HG02943 (cell line): ENCODE data around the gene CAVIN3.

Source experiments
- ATAC-seq: cut with Tn5 transposase; IDR thresholded peaks from one replicate; pipeline ENCODE4 v1.9.1; 2021; ENCODE audit warnings: mild to moderate bottlenecking, low read depth, moderate library complexity; ENCODE audit not compliant: unreplicated experiment

Gene CAVIN3, protein sequence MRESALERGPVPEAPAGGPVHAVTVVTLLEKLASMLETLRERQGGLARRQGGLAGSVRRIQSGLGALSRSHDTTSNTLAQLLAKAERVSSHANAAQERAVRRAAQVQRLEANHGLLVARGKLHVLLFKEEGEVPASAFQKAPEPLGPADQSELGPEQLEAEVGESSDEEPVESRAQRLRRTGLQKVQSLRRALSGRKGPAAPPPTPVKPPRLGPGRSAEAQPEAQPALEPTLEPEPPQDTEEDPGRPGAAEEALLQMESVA

DNA sequence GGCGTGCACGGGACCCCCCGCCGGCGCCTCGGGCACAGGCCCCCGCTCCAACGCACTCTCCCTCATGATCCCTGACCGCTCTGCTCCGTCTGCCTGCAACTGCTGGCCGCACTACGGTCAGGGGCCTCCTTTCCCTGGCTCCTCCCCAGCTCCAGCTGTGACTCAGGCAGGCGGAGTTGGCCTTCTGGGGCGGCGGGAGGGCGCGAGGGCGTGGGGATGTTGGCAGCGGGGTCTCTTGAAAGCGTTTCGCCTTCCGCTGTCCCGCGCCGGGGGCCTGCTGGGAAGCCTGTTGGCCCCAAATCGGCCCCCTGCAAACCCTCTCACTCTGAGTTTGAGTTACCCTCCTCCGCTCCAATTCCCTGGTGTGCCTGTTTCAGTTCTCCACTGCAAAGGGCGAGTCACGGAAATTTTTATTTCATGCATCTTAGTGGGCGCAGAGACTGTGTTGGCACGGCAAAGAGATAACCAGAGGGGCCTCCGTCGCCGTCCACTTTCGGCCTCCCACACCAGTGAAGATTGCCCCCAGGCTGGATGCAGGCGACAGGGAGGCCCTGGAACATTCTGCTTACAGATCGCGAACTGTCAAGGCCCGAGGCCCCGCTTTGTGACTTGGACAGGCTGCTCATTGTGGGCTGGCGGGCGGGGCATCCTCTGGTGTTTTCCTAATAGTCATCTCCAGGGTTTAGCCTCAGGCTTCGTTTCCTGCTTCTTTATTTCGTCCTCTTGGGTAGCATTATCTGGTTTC lies at the start of gene CAVIN3:
TSS of gene CAVIN3 (minus strand) at position 91 of the 745 bp plus-strand sequence. CDS start at position 66, 25 bp downstream.
- no peak for ATAC-seq

DNA sequence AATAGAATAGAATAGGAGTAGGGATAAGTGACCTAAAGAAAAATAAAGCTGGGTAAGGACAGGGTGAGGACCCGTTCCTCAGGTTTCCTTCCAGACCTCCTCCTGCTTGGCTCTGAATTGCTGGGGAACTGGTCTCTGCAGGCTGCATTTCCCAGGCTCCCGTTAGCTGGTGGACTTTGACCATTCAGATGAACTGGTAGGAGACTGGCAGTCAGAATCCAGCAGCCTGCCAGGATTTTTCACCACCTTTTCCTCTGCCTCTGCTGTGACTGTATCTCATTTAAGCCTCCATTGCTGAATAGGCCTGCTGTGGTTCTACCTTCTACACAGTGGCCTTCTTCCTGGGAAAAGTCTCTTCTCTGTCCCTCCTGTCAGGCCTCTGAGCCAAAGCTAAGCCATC lies 45.4 kb upstream of the CAVIN3 start:
- ATAC-seq: no peak

DNA sequence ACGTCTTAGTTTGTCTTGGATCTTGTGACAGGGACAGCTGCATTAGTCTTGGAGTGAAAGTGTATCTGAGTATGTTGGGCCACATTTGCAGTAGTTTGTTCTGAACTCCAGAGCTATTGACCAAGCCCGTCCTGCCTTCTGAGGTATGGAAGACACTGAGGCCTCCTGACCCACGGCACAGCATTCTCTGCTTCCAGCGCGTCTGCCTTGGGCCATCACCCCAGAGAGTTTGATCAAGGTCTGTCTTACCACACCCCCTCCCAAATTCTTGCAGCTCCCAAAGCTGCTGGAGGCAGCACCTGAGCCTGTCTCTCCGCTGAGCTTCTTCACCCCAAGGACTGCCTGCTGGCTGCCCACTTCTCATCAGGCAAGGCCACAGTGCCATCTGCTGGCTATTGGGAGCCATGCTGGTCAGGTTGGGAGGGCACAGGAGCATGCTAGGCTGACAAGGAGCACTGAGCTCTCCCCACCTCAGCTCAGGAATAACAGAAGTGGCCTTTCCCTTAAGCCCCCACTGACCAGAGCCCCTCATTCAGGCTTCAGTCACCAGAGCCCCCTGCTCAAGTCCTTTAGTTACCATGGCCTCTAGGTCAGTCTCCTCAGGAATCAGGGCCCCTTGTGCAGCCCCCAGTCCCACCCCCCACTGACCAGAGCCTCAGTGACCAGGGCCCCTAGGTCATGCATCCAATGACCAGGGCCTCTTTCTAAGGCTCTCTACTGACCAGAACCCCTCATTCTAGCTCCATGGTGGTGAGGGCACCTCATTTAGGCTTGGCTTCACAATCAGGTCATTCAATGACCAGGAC lies 42.8 kb upstream of the CAVIN3 start:
- ATAC-seq: peak; percentile 74

DNA sequence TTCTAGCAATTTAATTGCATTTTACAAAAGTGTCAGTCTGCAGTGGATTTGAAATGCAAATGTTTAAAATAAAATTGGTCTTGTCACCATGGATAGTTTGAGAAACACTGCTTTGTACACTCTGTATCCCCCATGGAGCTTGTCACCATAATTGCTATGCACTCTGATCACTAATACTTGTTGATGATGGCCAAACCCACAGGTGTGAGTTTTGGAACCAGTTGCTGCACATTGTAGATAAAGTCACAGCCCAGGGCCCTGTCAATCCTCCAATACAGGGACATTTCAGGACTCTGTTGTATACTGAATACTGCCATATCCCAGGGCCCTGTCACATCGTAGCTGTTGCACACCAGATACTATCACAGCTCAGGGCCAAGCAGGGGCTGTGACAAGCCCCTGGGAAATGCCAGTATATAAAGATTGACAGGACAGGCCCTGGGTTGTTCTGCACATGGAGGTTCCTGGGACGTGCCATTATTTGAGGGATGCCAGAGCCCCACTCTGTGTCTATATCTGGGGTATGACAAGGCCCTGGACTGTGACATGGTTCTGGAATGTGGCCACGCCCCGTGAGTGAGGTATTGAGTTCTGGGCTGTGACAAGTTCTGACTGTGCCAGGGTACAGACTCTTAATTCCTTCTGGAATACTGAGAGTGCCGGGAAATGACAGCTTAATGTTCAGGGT lies 42.0 kb upstream of the CAVIN3 start:
- ATAC-seq: no peak

DNA sequence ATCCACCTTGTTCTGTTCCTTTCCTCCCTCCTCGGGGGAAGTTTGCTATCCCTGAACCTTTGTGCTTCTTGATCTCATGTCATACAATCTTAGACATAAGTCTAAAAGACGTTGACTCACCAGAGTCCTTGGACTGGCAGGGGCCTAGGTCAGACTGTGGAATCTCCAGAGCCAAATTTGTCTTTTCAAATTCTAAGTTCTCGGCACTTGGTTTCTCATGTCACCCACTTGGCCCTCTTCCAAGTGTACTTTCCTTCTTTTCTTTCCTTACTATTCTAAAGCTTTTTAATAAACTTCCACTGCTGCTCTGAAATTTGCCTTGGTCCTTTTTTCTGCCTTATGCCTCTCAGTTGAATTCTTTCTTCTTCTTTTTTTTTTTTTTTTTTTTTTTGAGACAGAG lies 39.9 kb upstream of the CAVIN3 start:
- ATAC-seq: no peak

DNA sequence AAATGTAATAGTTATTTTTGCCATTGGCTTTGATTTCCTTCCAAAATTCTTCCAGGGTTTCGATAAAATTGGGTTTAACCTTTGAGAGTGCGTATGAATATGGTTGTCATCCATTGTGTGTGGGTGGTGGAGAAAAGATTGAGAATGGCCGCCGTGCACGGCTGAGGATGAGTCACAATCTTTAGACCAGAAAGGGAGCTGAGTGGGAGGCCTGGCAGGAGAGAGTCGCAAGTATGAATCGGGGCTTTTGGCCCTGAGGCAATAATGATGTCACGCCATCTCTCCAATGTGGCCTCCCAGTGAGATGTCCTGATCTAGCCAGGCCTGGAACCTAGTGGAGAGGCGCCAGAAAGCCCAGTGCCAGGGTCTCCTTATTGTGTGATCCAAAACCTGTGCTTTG lies 36.9 kb upstream of the CAVIN3 start:
- no peak for ATAC-seq

DNA sequence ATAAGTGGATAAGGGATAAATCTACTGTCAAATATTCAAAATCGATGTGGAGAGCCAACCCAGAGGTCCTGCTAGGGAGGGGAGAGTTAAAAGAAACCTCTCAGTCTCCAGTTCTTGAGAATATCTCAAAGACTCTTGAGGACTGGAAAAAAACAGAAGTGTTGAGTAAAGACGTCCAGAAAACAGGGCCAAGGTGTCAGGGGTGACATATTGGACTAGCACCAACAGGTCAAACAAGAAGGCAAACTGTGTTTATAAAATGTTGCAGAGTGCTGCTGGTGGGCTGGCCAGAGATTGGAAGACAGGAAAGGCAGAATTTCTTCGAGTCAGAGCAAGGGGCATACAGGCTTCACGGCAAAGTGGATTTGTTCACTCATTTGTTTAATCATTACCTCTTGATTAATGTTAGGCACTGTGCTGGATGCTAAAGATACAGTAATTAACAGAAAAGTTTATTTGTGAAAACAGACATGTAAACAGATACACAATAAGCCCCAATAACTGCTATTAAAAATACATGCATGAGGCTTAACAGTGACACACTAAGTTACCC lies 36.3 kb upstream of the CAVIN3 start:
- no peak for ATAC-seq

DNA sequence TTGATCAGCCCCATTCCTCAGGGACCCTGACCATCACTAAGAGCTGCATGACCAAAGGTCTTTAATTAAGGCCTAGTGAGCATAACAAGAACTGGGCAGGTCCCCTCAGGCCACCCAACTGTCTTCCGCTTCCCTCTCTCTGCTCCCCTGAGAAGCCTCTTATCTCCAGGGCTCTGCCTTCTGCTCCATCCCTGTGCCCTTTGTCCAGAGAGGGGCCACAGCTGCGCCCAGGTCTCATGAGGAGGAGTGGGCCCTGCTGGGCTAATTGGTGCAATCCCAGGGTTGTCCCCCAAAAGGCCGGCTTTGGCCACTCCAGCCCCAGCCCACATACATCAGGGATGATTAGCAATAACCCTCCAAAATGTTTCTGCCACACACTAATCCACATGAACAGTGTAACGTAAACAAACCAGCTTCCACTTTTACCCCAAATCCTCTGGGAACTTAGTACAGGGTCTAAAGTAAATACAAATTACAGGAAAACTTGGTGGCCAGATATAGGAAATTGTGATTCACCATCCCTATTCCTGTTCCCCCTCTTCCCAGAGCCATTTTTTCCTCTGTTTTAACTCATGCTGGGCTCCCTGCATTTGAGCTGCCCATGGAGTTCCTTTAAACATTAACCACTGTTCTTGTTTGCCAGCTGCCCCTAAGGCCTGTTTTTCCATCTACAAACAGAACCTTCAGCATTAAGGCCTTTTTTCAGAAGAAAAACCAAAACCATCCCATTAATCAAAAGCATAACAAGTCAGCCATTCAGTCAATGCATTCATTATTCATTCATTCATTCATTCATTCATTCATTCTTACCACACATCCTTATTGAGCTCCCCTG lies 34.6 kb upstream of the CAVIN3 start:
- ATAC-seq: no peak

DNA sequence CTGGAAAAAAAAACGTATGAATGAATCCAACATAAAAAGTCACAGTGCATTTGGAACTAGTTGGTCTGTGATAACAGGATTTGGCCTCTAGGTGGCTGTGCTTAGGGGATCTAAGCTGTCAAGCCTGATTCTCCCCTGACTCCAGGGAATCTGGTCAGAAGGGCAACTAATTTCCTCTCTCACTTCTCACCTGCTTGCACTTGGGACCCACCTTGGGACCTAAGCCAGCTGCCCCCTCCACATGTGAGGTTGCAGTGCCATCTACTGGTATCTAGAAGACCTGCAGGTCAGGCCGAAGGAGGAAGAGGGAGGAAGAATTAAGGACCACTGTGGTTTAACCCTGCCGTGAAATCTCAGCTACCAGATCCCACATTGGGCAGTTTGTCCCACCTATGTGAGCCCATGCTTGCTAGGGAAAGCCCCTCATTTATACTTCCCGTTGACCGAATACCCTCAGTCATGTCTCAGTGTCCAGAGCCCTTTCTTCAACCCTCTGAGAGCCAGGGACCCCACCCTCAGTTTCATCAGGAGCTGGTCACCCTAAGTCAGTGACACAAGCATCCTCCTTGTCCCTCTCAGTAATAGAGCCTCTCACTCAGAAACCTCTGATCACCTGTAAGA lies 33.2 kb upstream of the CAVIN3 start:
- ATAC-seq: no peak

DNA sequence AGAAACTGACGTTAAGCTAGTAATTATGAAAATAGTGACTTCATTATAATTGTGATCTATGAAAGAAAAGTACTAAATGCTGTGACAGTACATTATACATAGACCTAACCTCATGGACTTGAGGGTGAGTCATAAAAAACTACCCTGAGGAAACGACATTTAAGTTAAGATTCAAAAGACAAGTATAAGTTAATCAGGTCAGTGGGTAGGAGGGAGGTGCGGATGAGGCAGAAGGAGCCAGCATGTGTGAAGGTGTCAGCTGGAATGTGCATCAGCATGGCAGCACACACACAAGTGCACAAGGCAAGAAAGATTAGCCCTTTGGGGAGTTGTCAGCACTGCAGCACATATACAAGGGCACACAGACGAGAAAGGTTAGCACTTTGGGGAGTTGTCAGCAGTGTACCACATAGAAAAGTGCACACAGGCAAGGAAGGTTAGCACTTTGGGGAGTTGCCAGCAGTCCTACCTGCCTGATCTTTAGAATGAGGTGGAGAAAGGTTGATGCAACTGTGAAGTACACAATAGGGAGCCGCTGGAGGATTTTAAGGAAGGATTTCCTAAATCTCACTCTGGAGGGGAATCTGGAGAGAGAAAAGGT lies 31.6 kb upstream of the CAVIN3 start:
- no peak for ATAC-seq

DNA sequence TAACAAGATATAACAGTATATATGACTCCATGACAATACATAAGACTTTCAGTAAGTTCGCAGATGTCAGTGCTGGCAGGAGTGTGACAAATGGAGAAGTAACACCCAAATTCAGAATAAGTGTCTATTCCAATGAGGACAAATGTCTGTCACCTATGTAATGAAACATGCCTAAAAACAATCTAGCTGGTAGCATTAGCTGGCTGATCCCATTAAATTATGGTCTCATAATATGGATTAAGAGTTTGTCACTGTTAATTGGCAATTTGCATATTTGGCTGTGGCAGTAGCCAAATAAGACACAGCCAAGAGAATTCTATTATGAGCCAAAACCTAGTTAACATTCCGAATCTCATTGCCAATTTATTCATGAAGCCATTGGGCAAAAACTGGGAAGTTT lies 30.2 kb upstream of the CAVIN3 start:
- no peak for ATAC-seq

DNA sequence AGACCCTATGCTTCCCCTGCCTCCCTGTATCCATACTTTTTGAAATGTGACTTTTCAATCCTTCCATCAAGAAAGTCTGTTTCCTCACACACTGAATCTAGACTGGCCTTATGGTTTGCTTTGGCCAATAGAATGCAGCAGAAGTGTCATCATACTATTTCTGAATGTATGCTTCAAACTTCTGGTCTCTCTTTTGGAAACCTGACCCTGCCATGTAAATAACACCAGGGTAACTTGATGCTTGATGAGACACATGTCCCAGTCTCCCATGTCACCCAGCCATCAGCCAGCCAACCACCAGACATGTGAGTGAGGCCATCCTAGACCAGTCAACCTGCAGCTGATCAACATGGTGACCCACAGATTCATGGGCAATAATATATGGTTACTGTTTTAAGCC lies 29.7 kb upstream of the CAVIN3 start:
- ATAC-seq: no peak

DNA sequence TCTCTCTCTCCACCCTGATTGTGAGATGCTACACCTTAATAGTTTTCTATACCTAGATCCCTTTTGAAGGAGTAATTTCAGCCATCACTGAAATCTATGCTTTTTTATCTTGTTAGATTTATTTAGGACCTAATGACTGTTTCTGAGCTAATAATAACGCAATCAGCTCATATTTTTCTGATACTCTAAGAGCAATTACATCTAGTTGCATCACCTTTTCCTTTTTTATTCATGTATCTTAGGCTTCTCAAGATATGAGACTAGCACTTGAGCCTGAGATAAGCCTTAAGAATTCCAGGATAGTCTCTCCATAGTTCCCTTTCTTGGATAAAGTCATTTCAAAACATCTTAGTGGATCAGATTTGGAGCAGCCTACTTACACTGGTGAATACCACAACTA lies 25.1 kb upstream of the CAVIN3 start:
- ATAC-seq: no peak

DNA sequence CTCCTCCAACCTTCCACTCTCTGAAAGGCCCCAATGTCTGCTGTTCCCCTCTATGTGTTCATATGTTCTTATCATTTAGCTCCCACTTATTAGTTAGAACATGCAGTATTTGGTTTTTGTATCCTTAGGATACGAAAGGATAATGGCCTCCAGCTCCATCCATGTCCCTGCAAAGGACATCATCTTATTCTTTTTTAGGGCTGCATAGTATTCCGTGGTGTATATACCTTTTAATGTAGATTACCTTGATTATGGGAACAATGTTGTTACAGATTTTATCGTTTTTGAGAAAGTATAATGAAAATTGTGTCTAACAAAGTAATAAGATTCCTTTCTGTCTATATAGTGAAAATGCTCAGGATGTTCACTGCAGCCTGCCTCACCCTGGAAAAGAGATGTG lies 16.0 kb upstream of the CAVIN3 start:
- no peak for ATAC-seq

DNA sequence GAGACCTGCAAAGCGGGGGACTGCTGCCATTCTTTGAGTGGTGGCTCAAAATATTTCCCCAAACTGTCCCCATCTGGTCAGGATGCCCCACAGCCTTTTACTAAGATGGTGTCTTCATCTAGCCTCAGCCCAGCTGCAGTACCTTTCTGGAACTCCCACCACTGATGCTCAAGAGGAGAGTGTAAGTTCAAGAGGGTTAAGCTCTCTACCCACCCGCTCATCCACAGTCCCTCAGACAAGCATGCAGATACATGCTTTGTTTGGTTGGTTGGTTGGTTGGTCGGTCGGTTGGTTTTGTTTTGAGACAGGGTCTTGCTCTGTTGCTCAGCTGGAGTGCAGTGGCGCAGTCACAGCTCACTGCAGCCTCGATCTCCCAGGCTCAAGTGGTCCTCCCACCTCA lies 14.5 kb upstream of the CAVIN3 start:
- ATAC-seq: no peak

DNA sequence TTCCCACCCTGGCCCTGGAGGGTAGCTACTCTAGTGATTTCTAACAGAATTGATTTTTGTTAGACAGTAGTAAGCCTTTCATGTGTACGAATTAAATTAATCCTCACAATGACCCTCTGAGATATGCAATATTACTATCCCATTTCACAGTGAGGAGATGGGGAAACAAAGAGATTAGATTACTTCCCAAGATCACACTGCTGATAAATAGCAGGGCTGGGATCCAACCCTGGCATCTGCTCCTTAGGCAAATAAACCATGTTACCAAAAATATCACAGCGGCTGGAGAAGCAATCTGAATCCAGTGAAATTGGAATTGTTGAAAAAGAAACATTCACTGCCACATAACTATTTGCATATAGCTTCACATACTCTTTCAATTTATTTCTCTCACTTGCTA lies 12.8 kb upstream of the CAVIN3 start:
- no peak for ATAC-seq

DNA sequence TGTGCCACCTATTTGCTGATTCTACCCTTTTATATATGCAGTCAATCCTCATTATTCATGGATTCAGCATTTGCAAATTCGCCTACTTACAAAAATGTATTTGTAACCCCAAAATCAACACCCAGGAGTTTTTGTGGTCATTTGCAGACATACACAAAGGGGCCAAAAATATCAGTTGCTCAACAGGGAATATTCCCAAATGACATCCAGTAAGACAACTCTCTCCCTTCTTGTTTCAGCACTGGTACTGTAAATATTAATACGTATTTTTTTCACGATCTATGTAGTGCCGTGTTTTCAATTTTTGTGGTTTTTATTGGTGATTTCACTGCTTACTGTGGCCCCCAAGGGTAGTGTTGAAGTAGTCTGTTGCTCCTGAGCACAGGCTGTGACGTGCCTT lies 11.8 kb upstream of the CAVIN3 start:
- ATAC-seq: no peak

DNA sequence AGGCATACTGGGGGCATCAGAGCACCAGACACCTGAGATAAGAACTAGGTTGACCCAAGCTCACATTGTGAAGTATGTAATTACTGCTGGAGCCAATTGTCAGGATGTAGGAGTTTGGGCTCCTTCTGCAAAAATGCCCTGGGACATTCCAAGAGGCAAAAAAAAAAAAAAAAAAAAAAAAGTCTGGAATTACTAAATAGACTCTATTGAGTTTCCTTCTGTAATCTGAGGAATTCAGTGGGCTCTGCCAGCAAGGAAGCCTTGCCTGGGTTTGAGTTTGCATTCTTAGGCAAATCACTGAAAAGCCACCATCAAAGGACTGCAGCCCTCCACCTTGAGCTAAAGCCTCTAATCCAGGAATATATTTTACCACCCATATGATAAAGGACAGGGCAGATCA lies 8.0 kb upstream of the CAVIN3 start:
- ATAC-seq: no peak

DNA sequence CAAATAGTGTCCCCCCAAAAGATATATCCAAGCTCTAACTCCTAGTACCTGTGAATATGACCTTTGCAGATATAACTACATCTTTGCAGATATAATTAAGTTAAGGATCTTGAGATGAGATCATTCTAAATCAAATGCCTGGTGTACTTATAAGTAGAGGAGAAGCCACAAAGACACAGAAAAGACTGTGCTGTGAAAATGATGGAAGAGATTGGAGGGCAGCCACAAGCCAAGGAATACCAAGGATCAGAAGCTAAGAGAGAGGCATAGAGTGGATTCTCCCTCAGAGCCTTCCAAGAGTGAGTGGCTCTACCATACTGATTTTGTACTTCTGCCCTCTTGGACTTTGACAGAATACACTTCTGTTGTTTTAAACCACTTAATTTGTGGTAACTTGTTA lies 7.5 kb upstream of the CAVIN3 start:
- ATAC-seq: no peak
